ENCODE measurements around the gene SYNPO2.

The SYNPO2 gene

GRCh38 chr4:119081943-119082342, 193.3 kb downstream of the SYNPO2 start:
- no peak for DNase-seq

DNA sequence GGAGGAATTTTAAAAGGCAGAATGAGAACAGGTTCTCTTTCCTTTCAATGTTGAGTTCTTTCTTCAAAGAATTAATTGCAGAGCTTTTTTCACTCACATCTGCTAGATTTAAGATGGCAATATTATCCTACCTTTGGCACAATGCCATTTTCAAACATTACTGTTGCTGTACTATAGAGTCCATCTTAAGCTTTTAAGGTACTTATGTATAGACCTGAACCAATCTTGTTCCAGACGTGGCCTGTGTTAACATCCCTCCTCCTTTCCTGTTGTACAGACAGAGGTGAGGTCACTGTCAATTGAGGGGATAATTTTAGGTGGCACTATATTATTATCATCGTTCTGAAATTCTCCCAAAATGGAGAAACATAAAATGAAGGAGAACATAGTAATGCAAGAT, 194.0 kb downstream of the SYNPO2 start:
- DNase-seq = no peak

GRCh38 chr4:119084513-119084912, 195.9 kb downstream of the SYNPO2 start:
- no peak for DNase-seq

GRCh38 chr4:119087121-119087520, 198.5 kb downstream of the SYNPO2 start:
- no peak for DNase-seq

DNA sequence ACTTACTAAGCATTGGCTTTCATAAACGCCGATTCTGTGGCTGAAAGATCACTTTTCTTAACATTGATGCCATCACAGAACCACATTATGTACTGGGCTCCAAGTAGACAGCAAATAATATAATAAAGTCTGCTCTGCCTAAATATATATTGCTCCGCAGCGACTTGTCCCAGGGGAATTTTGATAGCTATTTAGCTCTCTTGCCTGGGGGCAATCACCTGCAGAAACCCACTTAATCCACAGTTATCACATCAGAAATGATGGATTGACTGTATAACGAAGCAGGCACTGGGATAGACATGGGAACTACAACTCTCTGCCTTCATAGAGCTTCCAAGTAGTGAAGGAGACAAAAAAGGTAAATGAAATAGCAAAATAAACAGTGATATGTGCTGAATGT, 199.0 kb downstream of the SYNPO2 start:
- no peak for DNase-seq

DNA sequence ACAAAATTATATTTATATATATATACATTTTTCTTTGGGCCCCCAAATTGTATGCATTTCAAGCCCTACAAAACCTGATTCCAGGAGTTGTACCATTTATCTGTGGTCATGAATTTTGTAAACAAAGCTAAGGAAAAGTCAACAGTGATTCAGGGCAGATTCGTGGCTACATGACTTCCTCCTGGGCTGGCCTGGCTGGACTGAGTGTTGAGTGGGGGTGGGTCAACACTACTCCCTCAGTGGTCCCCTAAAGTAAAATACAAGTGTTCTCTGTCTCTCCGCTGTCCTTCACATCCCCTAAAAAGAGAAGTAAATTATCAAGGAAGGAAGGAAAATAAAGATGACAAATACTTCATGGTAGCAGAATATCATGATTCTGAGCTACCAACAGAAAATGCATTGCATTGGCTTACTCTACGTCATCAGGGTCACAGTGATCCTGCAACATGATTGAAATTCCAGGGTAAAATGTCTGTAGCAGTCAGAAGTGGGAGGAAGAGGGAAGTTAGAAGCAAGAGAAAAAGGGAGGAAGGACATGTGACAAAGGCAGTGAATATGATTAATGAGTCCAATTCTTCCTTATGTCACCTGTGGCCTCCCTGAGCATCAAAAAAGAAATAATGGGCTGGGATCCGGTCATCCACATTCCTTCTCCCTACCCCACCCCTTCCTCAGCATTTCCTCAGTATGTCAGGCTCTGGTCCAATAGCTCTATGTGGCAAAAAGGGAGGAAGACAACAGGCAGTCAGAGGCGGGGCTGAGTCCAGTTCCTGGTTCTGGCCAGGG, 204.6 kb downstream of the SYNPO2 start:
- DNase-seq = no peak

GRCh38 chr4:119097282-119097900, 208.7 kb downstream of the SYNPO2 start:
- no peak for DNase-seq

GRCh38 chr4:119098306-119098705, 209.7 kb downstream of the SYNPO2 start:
- DNase-seq = no peak

GRCh38 chr4:119099227-119099810, 210.7 kb downstream of the SYNPO2 start:
- no peak for DNase-seq

DNA sequence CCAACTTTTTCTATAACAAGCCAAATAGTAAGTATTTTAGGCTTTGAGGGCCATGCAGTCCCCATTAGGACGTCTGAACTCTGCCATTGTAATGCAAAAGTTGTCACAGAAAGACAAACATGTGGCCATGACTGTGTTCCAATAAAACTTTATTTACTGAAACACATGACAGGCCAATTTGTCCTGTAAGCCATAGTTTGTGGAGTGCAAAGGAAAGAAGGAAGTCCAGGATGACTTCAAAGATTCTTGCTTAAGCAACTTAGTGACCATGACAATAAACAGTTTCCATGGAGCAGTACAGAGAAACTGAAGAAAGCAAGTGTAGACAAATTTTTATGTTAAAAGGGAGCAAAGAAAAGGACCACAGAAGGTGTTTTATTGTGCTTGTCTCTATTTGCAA, 212.0 kb downstream of the SYNPO2 start:
- no peak for DNase-seq

- no peak for DNase-seq
These were observed 214.6 kb downstream of the SYNPO2 start for GRCh38 chr4:119103263-119103662.

DNA sequence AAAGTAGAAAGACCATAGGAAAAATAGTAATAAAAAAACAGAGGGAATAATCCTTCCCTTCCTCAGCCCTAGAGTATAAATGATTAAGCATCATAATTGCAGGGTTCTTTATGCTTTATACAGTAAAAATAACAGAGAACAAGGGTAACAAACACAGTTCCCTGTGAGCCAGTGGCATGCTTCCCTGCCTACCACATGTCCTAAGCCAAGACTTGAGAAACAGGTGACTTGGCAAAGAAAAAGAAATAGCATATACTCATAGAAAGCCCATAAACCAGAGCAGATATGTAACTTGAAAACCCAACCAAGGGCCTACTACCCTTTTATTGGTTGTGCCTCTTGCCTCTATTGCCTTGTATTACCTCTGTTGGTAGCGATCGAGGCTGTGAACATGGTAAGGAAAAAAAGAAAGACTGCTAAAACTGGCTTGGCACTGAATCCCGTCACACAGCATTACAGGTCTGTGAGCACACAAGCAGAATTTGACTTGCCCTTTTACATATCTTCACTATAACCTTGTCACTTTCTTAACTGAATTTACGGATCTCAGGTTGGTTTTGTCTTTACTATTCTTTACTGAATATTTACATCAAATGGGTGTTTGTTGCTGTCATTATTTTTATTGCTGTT, 216.1 kb downstream of the SYNPO2 start:
- DNase-seq = no peak

DNA sequence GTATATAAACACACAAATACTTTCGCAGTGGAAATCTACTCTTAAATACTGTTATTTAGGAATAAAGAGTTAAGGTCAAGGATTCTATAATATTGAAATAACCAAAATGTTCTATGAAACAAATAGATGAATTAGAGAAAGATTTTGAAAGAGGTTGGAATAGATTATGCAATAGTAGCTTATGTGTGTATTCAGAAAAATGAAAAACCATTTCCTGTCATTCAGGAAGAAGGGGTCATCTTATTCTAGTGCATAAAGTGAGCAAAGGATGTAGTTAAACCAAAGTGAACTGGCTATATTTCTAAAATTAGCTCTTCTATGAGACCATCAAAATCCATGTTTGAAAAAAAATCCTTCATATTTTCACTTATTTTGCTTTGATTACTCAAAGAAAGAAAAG, 217.0 kb downstream of the SYNPO2 start:
- no peak for DNase-seq

DNA sequence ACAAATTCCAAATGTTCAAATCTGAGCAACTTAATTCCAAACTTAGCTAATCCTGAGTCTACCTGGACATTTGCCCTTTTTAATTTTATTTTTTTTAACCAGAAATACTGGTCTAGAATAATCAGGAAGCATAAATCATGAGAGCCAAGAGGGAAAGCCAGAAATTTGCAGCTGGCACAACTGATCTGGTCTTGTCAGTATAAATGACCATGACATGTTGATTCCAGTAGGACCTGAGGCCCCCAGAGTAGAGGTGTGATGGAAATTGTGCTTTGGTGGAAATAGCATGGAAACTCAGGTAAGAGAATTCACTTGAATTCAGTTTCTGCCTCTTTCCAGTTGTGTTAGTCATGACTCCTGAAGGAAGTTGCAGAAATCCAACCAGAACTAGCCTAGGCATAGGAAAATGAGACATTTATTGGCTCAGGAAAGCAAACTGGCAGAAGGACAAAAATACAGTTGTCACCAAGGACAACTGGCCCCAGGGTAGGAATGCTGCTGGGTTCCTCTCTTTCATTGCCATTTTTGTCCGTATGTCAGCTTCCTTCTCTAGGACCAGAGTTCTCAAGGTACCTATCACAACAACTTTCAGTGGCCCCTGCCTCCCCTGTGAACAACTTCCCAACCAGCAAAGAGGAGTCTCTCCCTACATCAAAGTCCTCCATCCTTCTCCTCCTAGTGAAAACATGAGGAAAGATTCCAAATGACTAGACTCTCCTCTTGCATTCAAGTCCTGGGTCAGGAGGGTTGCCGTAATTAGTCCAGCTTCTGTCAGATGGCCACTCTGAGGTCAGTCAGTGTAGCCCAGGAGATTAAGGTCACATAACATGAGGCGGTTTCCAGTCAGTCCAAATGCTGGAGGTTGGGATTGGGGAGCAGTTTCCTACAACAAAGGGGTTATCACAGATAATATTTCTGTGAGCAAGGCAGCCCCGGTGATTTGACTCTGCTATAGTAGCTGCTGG, 217.7 kb downstream of the SYNPO2 start:
- DNase-seq = no peak

GRCh38 chr4:119110121-119110520, 221.5 kb downstream of the SYNPO2 start:
- DNase-seq = no peak

Measured in CD4-positive, alpha-beta T cell treated with Interleukin-4 for 4 hours (primary cell).